ENCODE measurements around the gene HTR5A. TPM values are rescaled to one million over a fixed set of nuclear protein-coding genes. Genes with fewer than 3 reads are reported as not detected.

The HTR5A gene
- total and polyA plus RNA-seq, 2 experiments from 2014 or later = not detected

DNA sequence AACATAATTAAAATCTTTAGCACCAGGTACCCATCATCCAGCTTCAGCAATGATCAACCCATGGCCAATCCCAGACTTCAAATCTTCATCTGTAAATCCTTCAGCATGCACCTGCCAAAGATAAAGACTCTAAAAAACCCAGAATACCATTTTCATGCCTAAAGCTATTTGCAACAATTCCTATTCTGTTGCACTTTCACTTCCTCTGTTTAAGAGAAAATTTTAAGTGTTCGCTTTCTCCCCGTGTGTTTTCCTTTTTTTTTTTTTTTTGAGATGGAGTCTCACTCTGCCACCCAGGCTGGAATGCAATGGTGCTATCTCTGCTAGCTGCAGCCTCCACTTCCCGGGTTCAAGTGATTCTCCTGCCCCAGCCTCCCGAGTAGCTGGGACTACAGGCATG is 31.8 kb upstream of the HTR5A start:
- ATAC-seq = no peak
- no peaks in the 10 kb centered on the region for H3F3A ChIP-seq (replicated peaks; ENCODE audit: low read depth)
- TF ChIP-seq ZNF114 (CRISPR knock-in tag; IDR thresholded peaks at IDR 0.05) (no peak), EZH2phosphoT487 (IDR thresholded peaks at IDR 0.05; ENCODE audit: unreplicated experiment) (no peak), CREB1 (CRISPR knock-in tag; IDR thresholded peaks at IDR 0.05; ENCODE audit: low read depth) (no peak), ZNF331 (CRISPR knock-in tag; IDR thresholded peaks at IDR 0.05; ENCODE audit: low read depth) (no peak), POLR2AphosphoS5 (IDR thresholded peaks at IDR 0.05; ENCODE audit: low read depth) (no peak), EZH2 (IDR thresholded peaks at IDR 0.05; ENCODE audit: low read depth, unreplicated experiment) (no peak), STAT1 (IDR thresholded peaks at IDR 0.05; ENCODE audit: unreplicated experiment) (no peak), NANOG (IDR thresholded peaks at IDR 0.05; ENCODE audit: borderline replicate concordance) (no peak), JUNB (IDR thresholded peaks at IDR 0.05; ENCODE audit: unreplicated experiment) (no peak)
- TF ChIP-seq, protein P1, sequence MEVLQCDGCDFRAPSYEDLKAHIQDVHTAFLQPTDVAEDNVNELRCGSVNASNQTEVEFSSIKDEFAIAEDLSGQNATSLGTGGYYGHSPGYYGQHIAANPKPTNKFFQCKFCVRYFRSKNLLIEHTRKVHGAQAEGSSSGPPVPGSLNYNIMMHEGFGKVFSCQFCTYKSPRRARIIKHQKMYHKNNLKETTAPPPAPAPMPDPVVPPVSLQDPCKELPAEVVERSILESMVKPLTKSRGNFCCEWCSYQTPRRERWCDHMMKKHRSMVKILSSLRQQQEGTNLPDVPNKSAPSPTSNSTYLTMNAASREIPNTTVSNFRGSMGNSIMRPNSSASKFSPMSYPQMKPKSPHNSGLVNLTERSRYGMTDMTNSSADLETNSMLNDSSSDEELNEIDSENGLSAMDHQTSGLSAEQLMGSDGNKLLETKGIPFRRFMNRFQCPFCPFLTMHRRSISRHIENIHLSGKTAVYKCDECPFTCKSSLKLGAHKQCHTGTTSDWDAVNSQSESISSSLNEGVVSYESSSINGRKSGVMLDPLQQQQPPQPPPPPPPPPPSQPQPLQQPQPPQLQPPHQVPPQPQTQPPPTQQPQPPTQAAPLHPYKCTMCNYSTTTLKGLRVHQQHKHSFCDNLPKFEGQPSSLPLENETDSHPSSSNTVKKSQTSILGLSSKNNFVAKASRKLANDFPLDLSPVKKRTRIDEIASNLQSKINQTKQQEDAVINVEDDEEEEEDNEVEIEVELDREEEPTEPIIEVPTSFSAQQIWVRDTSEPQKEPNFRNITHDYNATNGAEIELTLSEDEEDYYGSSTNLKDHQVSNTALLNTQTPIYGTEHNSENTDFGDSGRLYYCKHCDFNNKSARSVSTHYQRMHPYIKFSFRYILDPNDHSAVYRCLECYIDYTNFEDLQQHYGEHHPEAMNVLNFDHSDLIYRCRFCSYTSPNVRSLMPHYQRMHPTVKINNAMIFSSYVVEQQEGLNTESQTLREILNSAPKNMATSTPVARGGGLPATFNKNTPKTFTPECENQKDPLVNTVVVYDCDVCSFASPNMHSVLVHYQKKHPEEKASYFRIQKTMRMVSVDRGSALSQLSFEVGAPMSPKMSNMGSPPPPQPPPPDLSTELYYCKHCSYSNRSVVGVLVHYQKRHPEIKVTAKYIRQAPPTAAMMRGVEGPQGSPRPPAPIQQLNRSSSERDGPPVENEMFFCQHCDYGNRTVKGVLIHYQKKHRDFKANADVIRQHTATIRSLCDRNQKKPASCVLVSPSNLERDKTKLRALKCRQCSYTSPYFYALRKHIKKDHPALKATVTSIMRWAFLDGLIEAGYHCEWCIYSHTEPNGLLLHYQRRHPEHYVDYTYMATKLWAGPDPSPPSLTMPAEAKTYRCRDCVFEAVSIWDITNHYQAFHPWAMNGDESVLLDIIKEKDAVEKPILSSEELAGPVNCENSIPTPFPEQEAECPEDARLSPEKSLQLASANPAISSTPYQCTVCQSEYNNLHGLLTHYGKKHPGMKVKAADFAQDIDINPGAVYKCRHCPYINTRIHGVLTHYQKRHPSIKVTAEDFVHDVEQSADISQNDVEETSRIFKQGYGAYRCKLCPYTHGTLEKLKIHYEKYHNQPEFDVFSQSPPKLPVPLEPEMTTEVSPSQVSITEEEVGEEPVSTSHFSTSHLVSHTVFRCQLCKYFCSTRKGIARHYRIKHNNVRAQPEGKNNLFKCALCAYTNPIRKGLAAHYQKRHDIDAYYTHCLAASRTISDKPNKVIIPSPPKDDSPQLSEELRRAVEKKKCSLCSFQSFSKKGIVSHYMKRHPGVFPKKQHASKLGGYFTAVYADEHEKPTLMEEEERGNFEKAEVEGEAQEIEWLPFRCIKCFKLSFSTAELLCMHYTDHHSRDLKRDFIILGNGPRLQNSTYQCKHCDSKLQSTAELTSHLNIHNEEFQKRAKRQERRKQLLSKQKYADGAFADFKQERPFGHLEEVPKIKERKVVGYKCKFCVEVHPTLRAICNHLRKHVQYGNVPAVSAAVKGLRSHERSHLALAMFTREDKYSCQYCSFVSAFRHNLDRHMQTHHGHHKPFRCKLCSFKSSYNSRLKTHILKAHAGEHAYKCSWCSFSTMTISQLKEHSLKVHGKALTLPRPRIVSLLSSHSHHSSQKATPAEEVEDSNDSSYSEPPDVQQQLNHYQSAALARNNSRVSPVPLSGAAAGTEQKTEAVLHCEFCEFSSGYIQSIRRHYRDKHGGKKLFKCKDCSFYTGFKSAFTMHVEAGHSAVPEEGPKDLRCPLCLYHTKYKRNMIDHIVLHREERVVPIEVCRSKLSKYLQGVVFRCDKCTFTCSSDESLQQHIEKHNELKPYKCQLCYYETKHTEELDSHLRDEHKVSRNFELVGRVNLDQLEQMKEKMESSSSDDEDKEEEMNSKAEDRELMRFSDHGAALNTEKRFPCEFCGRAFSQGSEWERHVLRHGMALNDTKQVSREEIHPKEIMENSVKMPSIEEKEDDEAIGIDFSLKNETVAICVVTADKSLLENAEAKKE (CRISPR knock-in tag; IDR thresholded peaks at IDR 0.05) = no peak
- TF ChIP-seq, protein P2, sequence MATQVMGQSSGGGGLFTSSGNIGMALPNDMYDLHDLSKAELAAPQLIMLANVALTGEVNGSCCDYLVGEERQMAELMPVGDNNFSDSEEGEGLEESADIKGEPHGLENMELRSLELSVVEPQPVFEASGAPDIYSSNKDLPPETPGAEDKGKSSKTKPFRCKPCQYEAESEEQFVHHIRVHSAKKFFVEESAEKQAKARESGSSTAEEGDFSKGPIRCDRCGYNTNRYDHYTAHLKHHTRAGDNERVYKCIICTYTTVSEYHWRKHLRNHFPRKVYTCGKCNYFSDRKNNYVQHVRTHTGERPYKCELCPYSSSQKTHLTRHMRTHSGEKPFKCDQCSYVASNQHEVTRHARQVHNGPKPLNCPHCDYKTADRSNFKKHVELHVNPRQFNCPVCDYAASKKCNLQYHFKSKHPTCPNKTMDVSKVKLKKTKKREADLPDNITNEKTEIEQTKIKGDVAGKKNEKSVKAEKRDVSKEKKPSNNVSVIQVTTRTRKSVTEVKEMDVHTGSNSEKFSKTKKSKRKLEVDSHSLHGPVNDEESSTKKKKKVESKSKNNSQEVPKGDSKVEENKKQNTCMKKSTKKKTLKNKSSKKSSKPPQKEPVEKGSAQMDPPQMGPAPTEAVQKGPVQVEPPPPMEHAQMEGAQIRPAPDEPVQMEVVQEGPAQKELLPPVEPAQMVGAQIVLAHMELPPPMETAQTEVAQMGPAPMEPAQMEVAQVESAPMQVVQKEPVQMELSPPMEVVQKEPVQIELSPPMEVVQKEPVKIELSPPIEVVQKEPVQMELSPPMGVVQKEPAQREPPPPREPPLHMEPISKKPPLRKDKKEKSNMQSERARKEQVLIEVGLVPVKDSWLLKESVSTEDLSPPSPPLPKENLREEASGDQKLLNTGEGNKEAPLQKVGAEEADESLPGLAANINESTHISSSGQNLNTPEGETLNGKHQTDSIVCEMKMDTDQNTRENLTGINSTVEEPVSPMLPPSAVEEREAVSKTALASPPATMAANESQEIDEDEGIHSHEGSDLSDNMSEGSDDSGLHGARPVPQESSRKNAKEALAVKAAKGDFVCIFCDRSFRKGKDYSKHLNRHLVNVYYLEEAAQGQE (IDR thresholded peaks at IDR 0.05; ENCODE audit: unreplicated experiment) = no peak
- TF ChIP-seq, protein P3, sequence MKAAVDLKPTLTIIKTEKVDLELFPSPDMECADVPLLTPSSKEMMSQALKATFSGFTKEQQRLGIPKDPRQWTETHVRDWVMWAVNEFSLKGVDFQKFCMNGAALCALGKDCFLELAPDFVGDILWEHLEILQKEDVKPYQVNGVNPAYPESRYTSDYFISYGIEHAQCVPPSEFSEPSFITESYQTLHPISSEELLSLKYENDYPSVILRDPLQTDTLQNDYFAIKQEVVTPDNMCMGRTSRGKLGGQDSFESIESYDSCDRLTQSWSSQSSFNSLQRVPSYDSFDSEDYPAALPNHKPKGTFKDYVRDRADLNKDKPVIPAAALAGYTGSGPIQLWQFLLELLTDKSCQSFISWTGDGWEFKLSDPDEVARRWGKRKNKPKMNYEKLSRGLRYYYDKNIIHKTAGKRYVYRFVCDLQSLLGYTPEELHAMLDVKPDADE (IDR thresholded peaks at IDR 0.05) = no peak
- TF ChIP-seq, protein P4, sequence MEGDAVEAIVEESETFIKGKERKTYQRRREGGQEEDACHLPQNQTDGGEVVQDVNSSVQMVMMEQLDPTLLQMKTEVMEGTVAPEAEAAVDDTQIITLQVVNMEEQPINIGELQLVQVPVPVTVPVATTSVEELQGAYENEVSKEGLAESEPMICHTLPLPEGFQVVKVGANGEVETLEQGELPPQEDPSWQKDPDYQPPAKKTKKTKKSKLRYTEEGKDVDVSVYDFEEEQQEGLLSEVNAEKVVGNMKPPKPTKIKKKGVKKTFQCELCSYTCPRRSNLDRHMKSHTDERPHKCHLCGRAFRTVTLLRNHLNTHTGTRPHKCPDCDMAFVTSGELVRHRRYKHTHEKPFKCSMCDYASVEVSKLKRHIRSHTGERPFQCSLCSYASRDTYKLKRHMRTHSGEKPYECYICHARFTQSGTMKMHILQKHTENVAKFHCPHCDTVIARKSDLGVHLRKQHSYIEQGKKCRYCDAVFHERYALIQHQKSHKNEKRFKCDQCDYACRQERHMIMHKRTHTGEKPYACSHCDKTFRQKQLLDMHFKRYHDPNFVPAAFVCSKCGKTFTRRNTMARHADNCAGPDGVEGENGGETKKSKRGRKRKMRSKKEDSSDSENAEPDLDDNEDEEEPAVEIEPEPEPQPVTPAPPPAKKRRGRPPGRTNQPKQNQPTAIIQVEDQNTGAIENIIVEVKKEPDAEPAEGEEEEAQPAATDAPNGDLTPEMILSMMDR (conservative IDR thresholded peaks at IDR 0.05; ENCODE audit: low read depth in 2 of 2) = no peak
- H3K4me1 ChIP-seq (ENCODE audit: insufficient read depth) = no peaks in the 10 kb centered on the region; the same call in 1 of the 2 replicates
- H2AFZ ChIP-seq = no peak overlapping the region
- no peak overlapping the region for H3K27ac ChIP-seq (ENCODE audit: low read depth)
- H3K79me2 ChIP-seq (replicated peaks; ENCODE audit: insufficient read depth) = no peaks in the 10 kb centered on the region
- H3K27me3 Mint-ChIP-seq (ENCODE audit: insufficient read depth, low read depth, poor library complexity) = peaks cover 1% of the 10 kb centered on the region
- H3K36me3 Mint-ChIP-seq (ENCODE audit: low read depth) = no peaks in the 10 kb centered on the region
- H3K4me3 ChIP-seq = no peak overlapping the region
- H3K27ac Mint-ChIP-seq = no peak overlapping the region
- no peak overlapping the region for H3K4me2 ChIP-seq
- H3K4me1 Mint-ChIP-seq = peaks cover 1% of the 10 kb centered on the region; the same call in 2 of the 3 replicates
- no peaks in the 10 kb centered on the region; the same call in 1 of the 3 replicates for H3K9me3 Mint-ChIP-seq
- H3K4me3 Mint-ChIP-seq = no peak overlapping the region
- DNase-seq (ENCODE audit: low spot score) = no peak
- peaks cover 5% of the 10 kb centered on the region for H3K9me2 ChIP-seq (ENCODE audit: insufficient read depth)
- no peaks in the 10 kb centered on the region for H3K36me3 ChIP-seq (ENCODE audit: insufficient read depth)
- no peaks in the 10 kb centered on the region for H4K20me1 ChIP-seq (replicated peaks; ENCODE audit: insufficient read depth)
- H3K27me3 ChIP-seq (ENCODE audit: insufficient read depth) = no peaks in the 10 kb centered on the region

All from GM23338 (cell line).